HT1080 (cell line): ENCODE measurements around the gene PFN1. TPM values are rescaled to one million over a fixed set of nuclear protein-coding genes. Genes with fewer than 3 reads are reported as not detected.
"Not testable (repeated sequence)": the region's sequence is repeated elsewhere in the genome, so short reads cannot be mapped to it uniquely, and the experiment has no call there.

Experiments used
- DNase-seq: peaks from one replicate; pipeline ENCODE4 v3.0.0-alpha.2; 2015; ENCODE audit warnings: low read depth
- total RNA-seq: library from RNA; depleted of rRNA; stranded (reverse); fragments of >200 nt; shearing (Covaris generic); gene quantifications from 2 replicates; pipeline ENCODE4 v1.2.3, GENCODE V29; 2014

Gene PFN1
- total RNA-seq, 1 experiment from 2014 or later, result 2,529 TPM

GRCh38 chr17:4928881-4929280 is 19.4 kb downstream of the PFN1 start:
- no peak for DNase-seq

- not testable (repeated sequence) for DNase-seq
Measured at GRCh38 chr17:4926577-4927335, 21.6 kb downstream of the PFN1 start.

GRCh38 chr17:4921320-4921719 is 27.0 kb downstream of the PFN1 start:
- no peak for DNase-seq

GRCh38 chr17:4920351-4921048 is 27.8 kb downstream of the PFN1 start:
- DNase-seq, result no peak

- no peak for DNase-seq
Measured at GRCh38 chr17:4919511-4920047, 28.8 kb downstream of the PFN1 start.

GRCh38 chr17:4914551-4914950 is 33.8 kb downstream of the PFN1 start:
- not testable (repeated sequence) for DNase-seq

GRCh38 chr17:4913994-4914393 is 34.3 kb downstream of the PFN1 start:
- DNase-seq, result no peak

GRCh38 chr17:4908711-4909496 is 39.4 kb downstream of the PFN1 start:
- DNase-seq, result peak; percentile 89

- DNase-seq, result no peak
Measured at GRCh38 chr17:4908301-4908700, 40.0 kb downstream of the PFN1 start.

- not testable (repeated sequence) for DNase-seq
Measured at GRCh38 chr17:4906642-4907041, 41.7 kb downstream of the PFN1 start.

- peak; percentile 74 for DNase-seq
Measured at GRCh38 chr17:4903051-4903818, 45.1 kb downstream of the PFN1 start, which contains the start of gene CHRNE. CHRNE (minus strand) TSS chr17:4903098; CDS start chr17:4903063, 35 bp downstream.

GRCh38 chr17:4902540-4902939 is 45.8 kb downstream of the PFN1 start:
- DNase-seq, result no peak

- no peak for DNase-seq
Measured at GRCh38 chr17:4901648-4902344, 46.5 kb downstream of the PFN1 start.

- DNase-seq, result no peak
Measured at GRCh38 chr17:4901108-4901647, 47.2 kb downstream of the PFN1 start.

- DNase-seq, result no peak
Measured at GRCh38 chr17:4900231-4901107, 47.9 kb downstream of the PFN1 start.

- DNase-seq, result no peak
Measured at GRCh38 chr17:4899341-4900230, 48.7 kb downstream of the PFN1 start, which contains the start of gene C17orf107. C17orf107 (plus strand) TSS chr17:4899536; CDS start chr17:4899763, 227 bp downstream.

- no peak for DNase-seq
Measured at GRCh38 chr17:4898927-4899326, 49.4 kb downstream of the PFN1 start.

- no peak for DNase-seq
Measured at GRCh38 chr17:4898351-4898750, 50.0 kb downstream of the PFN1 start.
